ENCODE data around the gene CHRNB4.

- TF ChIP-seq, protein P1, sequence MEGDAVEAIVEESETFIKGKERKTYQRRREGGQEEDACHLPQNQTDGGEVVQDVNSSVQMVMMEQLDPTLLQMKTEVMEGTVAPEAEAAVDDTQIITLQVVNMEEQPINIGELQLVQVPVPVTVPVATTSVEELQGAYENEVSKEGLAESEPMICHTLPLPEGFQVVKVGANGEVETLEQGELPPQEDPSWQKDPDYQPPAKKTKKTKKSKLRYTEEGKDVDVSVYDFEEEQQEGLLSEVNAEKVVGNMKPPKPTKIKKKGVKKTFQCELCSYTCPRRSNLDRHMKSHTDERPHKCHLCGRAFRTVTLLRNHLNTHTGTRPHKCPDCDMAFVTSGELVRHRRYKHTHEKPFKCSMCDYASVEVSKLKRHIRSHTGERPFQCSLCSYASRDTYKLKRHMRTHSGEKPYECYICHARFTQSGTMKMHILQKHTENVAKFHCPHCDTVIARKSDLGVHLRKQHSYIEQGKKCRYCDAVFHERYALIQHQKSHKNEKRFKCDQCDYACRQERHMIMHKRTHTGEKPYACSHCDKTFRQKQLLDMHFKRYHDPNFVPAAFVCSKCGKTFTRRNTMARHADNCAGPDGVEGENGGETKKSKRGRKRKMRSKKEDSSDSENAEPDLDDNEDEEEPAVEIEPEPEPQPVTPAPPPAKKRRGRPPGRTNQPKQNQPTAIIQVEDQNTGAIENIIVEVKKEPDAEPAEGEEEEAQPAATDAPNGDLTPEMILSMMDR (IDR thresholded peaks at IDR 0.05) = no peak
- TF ChIP-seq POLR2A (IDR thresholded peaks at IDR 0.05) = no peak
Observed at GRCh38 chr15:78625606-78626280, 15.3 kb downstream of the CHRNB4 start.
